SW 1271 (cell line): ENCODE results near the gene HAND2.

Experiments used
- DNase-seq, 2 experiments: peaks; one replicate each; lab custom pipeline; 2025; lab: John Stamatoyannopoulos, UW

The HAND2 gene

DNA sequence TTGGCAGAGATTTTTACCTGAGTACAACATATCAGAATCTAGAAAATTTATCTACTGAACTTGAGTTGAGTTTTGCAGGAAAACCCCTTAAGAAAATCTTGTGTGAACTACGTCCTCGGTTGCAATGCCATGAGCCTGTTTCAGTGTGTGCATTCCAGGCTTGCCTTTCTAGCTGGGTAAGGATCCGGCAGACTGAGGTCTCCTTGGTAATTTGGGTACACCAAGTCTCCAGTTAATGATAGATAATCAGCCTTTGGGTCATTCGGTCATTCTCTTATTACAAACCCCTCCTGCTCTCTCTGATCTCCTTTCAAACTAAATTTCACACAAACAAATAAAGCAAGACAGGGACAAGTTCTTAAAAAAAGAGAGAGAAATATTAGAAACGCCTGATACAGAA is 5.9 kb upstream of the HAND2 start:
- no peak for DNase-seq

DNA sequence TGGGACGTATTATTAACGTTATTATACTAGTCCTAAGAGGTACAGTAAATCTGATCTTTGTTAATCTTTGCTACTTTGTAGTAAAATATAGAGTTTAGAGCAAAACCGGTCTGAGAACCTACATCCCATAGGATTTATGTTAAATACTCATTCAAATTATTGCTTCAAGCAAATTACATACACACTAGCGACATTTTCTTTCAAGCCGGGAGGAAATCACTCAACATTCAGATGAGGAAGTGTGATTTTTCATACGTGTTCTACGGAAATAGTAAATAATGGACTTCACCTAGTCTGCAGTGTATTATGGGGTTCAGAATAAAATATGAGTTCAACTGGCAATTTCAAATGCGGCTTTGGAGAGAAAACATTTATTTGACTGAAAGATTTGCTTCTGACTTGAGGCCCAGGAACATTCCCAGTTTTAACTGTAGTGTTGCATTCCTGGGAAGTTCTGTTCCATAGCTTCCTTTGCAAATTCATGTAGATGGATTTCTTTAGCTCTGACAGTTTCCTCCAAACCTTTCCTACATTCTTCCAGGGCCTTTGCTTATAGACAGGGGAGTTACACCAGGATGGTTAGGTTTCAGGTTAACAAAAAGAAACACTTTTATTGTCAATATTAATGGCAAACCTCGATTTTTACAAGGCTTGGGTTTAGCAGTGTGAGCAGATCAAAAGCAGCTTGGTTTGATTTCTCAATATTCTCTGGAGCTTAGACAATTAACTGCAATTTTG is 5.3 kb upstream of the HAND2 start:
- DNase-seq = no peak

DNA sequence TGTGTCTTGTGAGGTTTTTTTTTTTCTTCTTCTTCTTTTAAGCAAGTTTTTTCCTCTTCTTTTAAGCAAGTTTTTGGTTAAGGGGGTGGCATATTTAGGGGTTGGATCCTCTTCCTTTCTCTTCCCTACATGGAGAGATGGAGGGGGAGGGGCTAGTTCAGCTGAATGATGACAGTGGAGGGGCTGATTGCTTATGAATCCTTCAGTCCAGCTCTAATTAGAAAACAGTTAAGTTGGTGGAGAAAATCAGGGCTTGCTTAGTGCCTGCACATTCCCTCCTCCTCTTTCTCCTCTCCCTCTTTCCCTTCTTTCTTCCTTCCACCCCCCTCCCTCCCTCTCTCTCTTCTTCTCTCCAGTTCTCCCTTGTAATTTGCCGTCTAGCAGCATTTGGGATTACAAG is 4.4 kb upstream of the HAND2 start:
- DNase-seq = no peak

DNA sequence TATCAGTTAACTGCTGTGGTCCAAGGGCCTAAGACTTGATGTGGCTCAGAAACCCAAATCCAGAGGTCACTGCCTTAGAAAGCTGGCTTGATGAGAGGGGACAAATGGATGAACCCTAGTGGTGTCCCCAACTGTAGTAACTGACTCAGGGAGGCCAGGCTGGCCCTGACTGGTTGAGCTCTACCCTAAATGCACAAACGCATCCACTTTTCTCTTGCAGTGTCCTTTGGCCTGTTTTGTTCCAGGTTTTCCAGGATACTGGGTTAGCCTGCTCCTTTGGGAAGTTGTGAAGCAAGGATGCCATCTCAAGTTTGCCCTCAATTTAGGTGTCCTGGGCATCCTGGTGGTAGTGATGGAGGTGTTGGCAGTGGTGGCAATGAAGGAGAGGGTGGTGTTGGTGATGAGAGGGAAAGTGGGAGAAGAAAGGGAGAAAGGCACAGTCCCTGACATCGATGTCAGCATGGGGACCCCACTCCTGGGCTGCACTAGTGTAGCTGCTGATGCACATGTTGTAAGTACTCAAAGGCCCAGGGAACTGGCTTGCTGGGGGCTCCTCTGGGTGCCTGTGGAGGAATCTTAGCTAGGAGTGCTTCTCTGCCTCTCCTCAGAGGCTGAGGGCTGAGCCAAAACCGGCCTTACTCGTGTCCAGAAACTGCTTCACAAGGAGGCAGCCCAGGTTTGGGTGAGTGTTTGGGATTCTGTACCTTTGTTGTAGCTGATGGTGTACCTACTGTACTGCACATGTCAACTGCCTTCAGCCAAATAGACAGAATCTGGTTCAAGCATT is 2.9 kb upstream of the HAND2 start:
- DNase-seq = no peak

DNA sequence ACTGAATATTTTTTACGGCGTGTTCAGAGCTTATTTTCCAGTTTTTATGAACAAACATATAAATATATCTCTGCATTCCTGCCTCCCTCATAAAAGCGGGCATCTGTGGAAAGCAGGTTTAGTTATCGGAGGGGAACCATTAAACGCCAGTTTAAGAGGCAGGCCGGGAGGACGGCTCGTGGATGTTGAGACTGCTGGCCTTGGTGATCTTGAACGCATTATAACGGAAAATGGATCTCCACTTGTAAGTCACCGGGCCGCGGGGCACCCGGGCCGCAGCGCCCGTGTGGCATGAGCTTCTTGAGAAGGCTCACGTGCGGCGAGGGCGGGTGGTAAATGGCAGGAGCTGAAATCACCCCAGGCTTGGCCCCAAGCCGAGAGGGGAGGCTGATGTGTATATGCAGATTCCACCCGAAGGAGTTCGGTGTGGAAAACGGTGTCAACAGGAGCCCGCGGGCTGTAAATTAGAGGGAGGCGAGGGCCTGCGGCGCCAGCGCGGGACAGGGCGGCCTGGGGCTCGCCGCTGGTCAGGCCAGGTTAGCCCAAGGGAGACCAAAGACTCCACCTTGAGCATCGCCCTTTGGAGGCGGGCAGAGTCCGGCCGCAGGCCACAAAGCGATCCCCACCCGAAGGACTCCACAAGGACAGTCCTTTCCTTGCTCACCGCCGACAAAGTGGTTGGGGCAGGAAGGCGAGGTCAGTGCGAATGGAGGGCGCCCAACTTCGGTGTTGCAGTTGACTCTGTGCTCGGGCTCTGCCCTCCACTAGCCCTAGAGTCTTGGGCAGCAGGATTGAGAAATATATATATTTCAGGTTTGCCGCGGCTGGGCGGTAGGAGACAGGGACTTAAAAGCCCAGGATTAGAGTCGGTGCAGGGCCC is 1.3 kb upstream of the HAND2 start:
- no peak for DNase-seq

DNA sequence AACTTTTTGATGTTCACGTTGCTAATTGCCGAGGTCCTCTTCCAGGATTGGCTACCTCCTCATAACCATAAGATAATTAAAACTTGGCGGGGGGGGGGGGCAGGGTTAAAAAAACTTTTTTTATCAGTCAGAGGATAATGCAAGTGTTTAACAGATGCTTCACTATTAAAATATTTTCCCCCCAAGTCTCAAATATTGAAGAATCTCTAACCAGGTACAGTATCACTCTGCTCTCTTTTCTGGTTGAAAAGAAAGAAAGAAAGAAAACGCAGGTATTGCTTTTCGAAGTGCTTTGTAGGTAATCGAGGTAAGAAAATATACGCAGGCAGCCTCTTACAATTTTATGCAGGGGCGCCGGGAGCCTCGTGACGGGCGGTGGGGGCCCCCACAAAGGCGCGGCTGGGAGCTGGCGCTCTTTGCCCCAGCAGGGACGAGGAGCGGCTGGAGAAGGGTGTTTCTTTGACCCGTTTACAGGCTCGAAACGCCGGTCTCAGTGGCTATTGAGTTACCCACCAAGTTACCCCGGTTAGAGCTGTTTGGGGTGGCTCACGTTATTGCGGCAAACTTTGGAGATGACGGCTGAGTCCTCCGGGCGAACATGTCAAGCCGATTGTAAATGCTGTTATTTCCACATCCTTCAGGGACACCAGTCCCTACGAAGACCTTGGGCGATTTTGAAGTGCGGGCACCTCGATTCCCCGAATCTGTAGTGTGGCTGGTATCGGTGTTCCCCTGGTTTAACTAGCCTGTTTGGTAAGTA is 477 bp upstream of the HAND2 start:
- no peak for DNase-seq

DNA sequence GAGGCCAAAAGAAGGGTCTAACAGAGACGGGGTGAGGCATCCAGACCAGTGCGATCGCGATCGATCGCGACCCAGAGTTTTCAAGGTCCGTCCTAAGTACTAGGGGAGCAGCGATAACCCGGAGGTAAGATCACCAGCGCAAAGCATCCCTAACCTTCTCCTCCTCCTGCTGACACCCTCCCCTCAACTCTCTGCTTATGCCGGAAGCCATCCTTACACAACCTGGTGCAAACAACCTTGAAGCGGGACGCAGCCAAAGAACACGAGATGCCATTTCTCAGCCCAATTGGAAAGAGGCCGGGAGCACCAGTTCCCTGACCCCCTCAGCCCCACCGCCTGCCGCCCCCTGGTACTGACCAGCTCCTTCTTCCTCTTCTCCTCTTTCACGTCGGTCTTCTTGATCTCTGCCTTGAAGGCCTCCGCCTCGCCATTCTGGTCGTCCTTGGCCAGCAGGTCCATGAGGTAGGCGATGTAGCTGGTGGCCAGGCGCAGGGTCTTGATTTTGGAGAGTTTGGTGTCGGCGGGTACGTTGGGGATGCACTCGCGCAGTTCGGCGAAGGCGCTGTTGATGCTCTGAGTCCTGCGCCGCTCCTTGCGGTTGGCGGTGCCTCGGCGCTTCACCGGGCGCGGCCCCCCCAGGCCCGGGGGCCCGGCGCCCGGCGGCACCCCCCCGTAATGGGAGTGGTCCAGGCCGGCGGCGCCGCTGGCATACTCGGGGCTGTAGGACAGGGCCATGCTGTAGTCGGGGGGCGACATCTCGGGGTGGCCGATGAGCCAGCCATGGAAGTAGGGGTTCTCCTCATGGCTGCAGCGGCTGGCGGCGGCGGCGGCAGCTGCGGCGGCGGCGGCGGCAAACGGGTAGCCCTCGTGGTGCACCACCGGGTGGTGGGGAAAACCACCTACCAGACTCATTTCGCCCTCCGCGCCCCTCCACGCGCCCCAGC is 1.4 kb downstream of the HAND2 start:
- DNase-seq = no peak

DNA sequence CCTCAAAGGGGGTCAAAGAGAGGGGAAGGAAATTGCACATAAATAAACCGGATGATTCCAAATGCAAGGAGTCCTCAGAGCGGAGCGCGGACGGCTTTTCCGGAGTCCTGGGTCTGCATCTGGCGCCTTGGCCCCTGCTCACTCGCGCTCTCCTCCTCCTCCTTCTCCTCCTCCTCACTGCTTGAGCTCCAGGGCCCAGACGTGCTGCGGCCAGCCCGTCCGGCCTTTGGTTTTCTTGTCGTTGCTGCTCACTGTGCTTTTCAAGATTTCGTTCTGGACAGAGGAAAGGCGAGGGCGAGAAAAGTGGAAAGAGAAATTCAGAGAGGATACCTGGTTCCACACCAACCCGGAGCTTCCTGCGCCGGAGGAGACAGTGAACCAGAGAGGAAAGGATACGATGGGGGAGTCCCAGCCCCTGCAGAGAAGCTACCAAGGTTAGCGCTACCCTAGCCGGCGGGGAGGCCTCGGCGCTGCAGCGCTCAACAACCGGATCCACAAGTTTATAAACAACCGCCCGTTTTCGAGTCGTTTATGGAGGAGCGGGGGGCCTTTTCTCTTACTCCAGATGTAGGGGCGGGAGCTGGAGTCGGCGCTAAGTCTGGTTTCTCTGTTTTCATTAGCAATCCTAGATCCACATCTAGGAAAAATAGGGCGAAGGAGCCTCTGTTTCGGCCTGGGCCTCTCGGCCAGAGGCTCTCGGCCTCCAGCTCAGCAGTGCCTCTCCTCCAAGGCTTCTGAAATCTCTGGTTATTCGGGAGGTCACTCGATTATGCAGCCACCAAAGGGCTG is 2.7 kb downstream of the HAND2 start:
- no peak for DNase-seq

DNA sequence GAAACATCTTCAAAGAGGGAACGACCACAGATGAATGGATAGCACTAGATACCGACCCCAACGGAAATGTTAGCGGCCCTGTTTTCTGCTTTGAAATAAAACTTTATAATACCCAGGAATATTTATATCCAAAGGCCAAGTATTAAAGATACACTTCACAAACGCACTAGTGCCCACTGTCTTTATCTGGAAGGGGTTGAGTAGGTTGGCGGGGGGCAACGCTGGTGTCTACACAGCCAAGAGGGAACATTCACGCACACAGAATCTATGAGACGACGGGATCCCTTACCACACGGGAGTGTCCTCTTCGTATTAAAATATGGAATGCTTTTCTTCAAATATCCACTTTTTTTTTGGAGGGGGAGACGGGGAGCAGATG is 3.3 kb downstream of the HAND2 start:
- DNase-seq = no peak

DNA sequence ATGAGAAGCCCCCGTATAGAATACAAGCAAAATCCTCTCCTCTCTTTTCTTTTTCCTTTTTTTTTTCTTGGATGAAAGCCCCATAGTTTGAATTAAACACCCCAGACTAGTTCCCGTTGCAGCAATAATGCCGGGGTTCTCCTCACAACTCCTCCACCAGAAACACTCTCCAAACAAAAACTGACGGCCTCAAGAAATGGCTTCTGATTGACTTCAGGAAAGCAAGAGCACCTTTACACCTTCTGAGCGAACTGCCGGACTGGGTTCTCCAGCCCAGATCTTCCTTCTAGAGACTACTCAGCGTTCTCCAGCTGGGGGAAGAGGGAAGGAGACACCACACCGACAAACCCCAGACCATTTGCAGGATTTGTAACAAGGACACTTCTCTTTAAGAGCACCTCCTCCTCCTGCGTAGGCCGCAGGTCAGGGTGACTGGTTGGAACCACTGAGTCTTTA is 4.0 kb downstream of the HAND2 start:
- DNase-seq = no peak

DNA sequence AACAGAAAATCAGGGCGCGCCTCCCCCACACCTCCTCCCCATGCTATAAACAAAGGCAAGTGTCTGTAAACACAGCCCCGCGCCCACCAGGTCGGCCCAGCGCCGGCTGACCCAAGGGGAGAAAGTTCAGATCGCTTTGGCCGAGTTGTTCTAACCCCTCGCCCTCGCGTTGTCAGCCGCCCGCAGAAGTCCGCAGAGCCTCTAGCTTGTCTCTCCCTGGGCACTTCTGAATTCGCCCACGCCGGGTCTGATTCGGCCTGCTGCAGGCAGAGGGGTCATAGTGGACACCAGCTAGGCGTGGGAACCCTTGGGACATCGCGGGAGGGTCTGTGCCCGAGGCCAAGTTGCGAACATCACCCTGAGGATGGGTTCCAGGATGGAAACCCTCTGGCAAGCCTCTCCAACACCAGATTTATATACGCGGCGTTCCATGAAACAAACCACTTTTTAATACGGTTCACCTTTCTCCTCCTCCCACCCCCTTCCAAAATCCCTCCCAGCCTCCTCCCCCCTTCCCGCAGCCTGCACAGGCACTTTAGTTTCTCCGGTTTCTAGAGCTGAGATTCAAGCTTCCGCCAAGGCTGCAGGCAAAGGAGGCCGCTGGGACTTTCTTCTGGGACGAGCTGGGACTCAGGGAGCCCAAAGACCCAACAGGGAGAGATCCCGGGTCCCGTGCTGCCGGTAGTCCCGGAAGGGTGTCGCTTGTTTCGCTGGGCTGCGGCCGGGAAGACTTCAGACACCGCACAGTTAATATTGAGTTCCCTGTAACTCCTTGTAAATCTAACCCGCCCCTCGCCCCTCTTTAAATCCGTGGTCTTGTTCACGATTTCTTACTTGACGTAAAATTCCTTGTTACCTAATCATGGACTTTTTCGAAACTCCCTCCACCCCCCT is 4.7 kb downstream of the HAND2 start:
- no peak for DNase-seq

DNA sequence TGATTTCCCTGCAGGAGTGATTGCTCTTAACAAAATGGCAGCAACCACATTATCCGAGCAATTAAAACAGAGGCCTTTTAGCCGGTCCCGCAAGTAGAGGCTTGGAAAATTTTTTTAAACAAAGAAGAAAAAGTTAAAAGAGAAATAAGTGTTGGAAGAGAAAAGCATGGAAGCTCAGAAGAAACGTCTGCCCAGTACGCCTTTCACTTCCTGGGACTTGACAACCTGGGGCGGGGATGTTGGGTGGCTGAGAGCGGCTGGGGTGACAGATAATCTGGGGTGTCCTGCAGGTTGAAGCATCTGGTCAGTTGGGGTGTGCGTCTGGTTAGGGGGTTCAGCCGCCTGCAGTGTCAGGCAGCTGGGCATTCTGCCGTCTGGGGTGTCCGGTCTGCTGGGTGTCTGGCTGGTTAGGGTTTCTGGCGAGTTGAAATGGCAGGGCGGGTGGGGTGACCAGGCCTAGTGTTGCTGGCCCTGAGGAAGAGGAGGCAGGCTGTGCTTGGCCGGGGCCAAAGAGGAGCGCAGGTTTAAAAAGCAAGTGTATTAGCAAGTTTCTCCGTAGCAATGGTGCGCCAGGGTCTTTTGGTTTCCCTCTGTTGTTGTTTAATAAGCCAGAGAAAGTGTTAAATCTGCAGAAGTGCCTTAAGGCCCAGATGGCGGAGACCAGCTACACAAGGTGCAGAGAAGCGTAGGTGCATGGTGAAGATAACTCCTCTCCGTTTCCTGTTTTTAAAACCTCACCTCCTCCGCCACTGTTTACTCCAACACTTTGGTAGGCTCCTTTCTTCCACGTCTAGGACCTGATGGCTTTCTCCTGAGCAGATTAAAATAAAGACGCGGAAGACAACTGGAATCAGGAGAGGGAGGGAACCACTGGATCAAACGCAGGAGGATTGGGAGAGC is 5.6 kb downstream of the HAND2 start:
- DNase-seq = no peak

DNA sequence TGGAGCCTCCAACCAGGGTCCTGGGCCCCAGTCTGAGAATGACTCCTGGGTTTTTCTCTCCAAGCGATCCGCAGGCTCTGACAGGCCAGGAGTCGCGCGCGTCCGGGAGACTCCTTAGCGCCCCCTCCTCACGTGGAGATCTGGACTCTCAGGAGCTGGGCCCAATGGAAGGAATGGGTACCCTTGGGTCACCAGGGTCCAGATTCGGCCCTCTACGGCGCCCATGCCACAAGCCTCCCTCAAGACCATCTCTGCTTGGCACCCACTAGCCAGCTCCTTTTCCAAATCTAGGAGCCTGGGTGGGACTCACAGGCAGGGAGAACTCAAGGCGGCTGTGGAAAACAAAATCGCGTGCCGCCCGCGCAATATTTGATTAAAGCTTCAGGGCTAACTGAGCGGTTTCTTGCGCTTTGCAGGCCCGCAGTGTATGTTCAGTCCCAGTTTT is 7.1 kb downstream of the HAND2 start:
- DNase-seq = no peak

DNA sequence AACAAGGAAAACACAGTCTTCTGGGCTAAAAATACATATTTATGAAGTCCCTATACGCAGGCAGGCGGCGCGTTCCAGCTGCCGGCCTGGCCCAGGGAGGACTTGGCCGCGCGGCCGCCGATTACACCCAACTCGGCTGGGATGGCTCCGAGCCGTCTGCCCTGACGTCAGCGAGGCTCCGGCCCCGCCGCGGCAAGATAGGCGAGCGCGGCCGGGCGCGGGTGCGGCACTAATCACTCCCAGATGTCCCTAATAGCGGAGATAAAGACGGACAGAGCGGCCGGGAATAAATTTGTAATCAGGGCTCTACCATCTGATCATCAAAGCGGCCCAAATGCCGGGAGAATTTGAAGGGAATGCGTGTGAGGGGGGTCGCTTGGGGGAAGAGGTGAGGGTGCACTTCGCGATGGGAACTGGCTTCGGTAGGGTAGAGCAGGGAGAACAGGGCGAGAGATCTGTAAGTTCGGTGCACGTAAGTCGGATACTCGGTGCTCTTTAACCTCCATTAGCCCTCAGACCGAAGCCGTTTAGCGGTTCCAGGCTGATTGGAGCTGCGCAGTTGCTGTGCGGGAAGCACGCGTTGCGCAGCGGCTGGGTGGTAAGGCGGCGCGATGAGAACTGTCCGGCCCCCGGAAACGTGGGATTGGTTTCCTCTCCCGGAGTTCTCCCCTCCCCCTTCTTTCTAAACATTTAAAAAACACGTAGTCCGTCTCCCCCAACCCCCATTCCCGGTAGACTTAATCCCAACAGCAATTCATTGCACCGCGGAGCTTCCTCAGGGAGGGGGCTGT is 7.7 kb downstream of the HAND2 start:
- DNase-seq = no peak

DNA sequence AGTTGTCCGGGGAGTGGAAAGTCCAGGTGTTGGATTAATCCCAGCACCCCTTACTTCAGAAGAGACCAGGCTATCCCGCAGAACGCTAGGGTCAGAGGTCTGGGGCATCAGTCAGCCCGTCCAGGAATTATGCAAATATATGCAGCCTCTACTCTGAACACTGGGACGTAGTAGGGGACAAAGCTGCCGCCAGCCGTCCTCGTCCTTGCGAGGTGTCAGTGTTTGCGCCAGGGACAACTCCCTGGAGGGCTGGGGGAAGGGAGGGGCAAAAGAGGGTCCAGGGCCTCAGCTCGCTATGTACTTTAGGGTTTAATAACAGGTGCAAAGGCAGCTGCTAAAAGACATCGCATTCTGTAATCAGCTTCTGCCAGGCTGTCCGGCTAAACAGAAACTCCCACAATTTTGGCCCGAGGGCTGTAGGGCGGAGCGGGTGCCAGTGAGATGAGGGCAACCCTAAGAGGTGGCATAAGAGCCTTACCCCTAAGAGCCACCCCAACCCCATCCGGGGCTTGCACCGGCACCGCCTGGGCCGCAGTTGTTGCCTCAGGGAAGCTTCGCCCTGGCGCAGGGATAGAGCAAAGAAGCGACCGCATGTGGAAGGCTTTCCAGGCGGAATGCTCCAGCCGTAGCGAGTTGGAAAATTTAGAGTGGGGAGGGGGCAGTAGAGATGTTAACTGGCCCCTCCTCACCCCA is 8.4 kb downstream of the HAND2 start:
- no peak for DNase-seq

DNA sequence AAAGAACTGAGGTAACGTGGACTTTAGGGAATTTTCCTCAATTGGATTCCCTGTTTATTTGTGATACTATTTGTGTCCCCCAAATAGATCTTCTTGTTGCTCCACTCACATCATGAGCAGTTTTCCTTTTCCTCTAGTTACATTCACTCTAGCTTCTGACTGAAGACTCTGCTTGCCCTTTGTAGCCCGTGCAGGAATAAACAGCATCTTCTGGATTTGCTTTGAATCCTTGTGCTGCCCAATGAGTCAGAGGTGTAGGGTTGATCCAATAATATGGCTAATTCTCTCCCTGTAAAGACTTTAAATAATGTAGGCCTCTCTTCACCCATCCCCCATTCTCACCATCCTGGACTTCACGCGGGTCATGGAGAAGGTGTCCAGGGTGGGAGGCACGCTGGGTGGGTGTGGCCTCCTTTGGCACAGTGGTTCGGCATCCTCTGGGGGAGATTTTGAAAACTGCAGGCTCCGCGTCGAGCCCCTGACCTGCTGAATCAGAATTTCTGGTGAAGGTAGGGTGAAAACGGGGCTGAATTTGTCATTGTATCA is 9.0 kb downstream of the HAND2 start:
- DNase-seq = no peak
